ENCODE measurements around the gene MYPN. TPM values are rescaled to one million over a fixed set of nuclear protein-coding genes. Genes with fewer than 3 reads are reported as not detected.

MYPN gene
- total RNA-seq, 2 donors from 2014 or later = not detected

DNA sequence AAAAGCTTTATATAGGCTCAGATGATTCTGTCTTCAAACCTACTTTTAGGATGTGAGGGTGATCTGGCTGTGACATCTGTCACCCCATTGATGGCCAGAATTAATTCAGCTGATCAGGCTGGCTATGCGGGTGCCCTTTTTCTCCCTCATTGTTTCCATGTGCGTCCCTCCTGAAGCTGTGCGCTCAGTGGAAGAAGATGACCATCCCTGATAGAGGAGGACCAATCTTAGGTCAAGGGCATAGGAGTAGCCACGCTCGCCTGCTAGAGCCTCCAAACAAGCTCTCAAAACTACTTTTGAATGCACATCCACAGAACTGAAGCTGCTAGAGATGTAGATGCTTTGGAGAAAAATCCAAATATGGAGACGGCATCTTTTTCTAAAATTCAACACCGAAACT, 48.7 kb downstream of the MYPN start:
- Histone ChIP-seq H3K36me3 (ENCODE audit: control insufficient read depth, insufficient read depth, low read length) (no peaks in the 10 kb centered on the region), H3K4me1 (ENCODE audit: control insufficient read depth, insufficient read depth, low read length) (peaks cover 4% of the 10 kb centered on the region), H3K9me3 (ENCODE audit: control insufficient read depth, low read length) (no peaks in the 10 kb centered on the region), H3K4me3 (ENCODE audit: low read length) (no peak overlapping the region), H3K27ac (ENCODE audit: low read depth, low read length) (no peak overlapping the region), H3K9ac (ENCODE audit: extremely low read depth, low read length, poor library complexity, severe bottlenecking) (no peak overlapping the region), H3K27me3 (ENCODE audit: control insufficient read depth, insufficient read depth, low read length, poor library complexity, severe bottlenecking) (no peaks in the 10 kb centered on the region)
- TF ChIP-seq CTCF (conservative IDR thresholded peaks at IDR 0.05) = no peak
- DNase-seq = no peak
- Mint-ChIP-seq H3K27ac (no peak overlapping the region), H3K27me3 (ENCODE audit: insufficient read depth) (no peaks in the 10 kb centered on the region), H3K9me3 (no peaks in the 10 kb centered on the region), H3K36me3 (ENCODE audit: low read depth) (no peaks in the 10 kb centered on the region), H3K4me1 (peaks cover 12% of the 10 kb centered on the region), H3K4me3 (no peak overlapping the region)
- 89 to 93% methylated on average over 3 to 6 of the region's 7 CpGs for WGBS, 2 experiments (ENCODE audit: insufficient coverage in 1 of 2, insufficient read length in 1 of 2)

DNA sequence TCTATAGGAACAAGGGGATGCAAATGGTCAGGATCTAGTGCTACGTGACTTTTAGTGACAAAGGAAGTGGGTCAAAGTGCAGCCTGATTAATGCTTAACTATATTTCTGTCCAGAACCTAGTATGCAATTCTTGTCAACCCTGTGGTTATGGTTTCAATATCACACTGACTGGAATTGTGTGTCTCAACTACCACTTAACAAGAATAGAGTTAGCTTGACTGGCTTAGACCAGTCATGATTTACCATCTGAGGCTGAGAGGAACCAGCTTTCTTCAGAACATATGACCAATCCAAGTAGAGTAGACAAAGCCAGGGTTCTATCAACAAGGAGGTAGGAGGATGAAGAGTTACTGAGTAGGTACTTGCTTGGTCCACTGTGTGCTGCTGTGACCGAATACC, 54.4 kb downstream of the MYPN start:
- Histone ChIP-seq H3K9ac (ENCODE audit: extremely low read depth, low read length, poor library complexity, severe bottlenecking) (no peak overlapping the region), H3K4me1 (ENCODE audit: control insufficient read depth, insufficient read depth, low read length) (no peaks in the 10 kb centered on the region), H3K36me3 (ENCODE audit: control insufficient read depth, insufficient read depth, low read length) (no peaks in the 10 kb centered on the region), H3K27ac (ENCODE audit: low read depth, low read length) (no peak overlapping the region), H3K9me3 (ENCODE audit: control insufficient read depth, low read length) (no peaks in the 10 kb centered on the region), H3K4me3 (ENCODE audit: low read length) (no peak overlapping the region), H3K27me3 (ENCODE audit: control insufficient read depth, insufficient read depth, low read length, poor library complexity, severe bottlenecking) (no peaks in the 10 kb centered on the region)
- Mint-ChIP-seq H3K27ac (no peak overlapping the region), H3K9me3 (no peaks in the 10 kb centered on the region), H3K4me1 (no peaks in the 10 kb centered on the region), H3K36me3 (ENCODE audit: low read depth) (no peaks in the 10 kb centered on the region), H3K4me3 (no peak overlapping the region), H3K27me3 (ENCODE audit: insufficient read depth) (no peaks in the 10 kb centered on the region)
- TF ChIP-seq CTCF (conservative IDR thresholded peaks at IDR 0.05) = no peak
- 47 to 50% methylated on average over 2 of the region's 2 CpGs for WGBS, 2 experiments (ENCODE audit: insufficient coverage in 1 of 2, insufficient read length in 1 of 2)
- no peak for DNase-seq

- DNase-seq = no peak
- Mint-ChIP-seq H3K9me3 (peaks cover 5% of the 10 kb centered on the region), H3K4me1 (no peaks in the 10 kb centered on the region), H3K36me3 (ENCODE audit: low read depth) (no peaks in the 10 kb centered on the region), H3K4me3 (no peak overlapping the region), H3K27ac (no peak overlapping the region), H3K27me3 (ENCODE audit: insufficient read depth) (no peaks in the 10 kb centered on the region)
- no peak overlapping the region for H3K27ac ChIP-seq (ENCODE audit: low read depth, low read length)
- H3K27me3 ChIP-seq (ENCODE audit: control insufficient read depth, insufficient read depth, low read length, poor library complexity, severe bottlenecking) = no peaks in the 10 kb centered on the region
- H3K9ac ChIP-seq (ENCODE audit: extremely low read depth, low read length, poor library complexity, severe bottlenecking) = no peak overlapping the region
- H3K9me3 ChIP-seq (ENCODE audit: control insufficient read depth, low read length) = no peaks in the 10 kb centered on the region
- no peaks in the 10 kb centered on the region for H3K36me3 ChIP-seq (ENCODE audit: control insufficient read depth, insufficient read depth, low read length)
- 84 to 90% methylated on average over 2 to 3 of the region's 3 CpGs for WGBS, 2 experiments (ENCODE audit: insufficient coverage in 1 of 2, insufficient read length in 1 of 2)
- no peaks in the 10 kb centered on the region for H3K4me1 ChIP-seq (ENCODE audit: control insufficient read depth, insufficient read depth, low read length)
- no peak overlapping the region for H3K4me3 ChIP-seq (ENCODE audit: low read length)
- TF ChIP-seq CTCF (conservative IDR thresholded peaks at IDR 0.05) = no peak
Observed at GRCh38 chr10:68165643-68166042, 56.4 kb downstream of the MYPN start.
